Activated CD4-positive, alpha-beta T cell treated with anti-CD3 and anti-CD28 coated beads, Interleukin-2, amount 50 U/mL, for 16 hours (primary cell): ENCODE measurements around the gene VWA2.

Experiments used
- DNase-seq: peaks from one replicate; pipeline ENCODE4 v3.0.0-alpha.2; 2020

VWA2 gene

GRCh38 chr10:114246679-114247305 lies 7.7 kb downstream of the VWA2 start:
- no peak for DNase-seq

- no peak for DNase-seq
Measured at GRCh38 chr10:114250236-114250635, 11.2 kb downstream of the VWA2 start.

GRCh38 chr10:114250716-114251115 lies 11.7 kb downstream of the VWA2 start:
- DNase-seq = no peak

GRCh38 chr10:114252092-114252491 lies 13.0 kb downstream of the VWA2 start:
- DNase-seq = no peak

DNA sequence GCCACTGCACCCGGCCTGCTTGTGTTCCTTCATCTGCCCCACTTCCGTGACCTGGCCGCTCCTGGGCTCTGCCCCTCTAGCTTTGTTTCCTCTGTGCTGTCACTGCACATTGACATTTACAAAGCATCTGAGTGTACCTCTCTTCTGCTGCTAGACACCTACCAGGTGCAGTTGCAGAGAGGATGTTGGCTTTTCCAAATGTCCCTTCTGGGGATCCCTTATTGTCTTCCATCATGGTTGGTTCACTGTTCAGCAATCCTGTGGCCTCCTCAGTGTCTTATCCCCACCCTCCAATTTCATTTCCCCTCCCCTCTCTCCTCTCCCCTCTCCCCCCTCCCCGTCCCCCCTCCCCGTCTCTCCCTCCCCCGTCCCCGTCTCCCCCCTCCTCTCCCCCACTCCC lies 13.8 kb downstream of the VWA2 start:
- DNase-seq = no peak

GRCh38 chr10:114255227-114255626 lies 16.2 kb downstream of the VWA2 start:
- no peak for DNase-seq

DNA sequence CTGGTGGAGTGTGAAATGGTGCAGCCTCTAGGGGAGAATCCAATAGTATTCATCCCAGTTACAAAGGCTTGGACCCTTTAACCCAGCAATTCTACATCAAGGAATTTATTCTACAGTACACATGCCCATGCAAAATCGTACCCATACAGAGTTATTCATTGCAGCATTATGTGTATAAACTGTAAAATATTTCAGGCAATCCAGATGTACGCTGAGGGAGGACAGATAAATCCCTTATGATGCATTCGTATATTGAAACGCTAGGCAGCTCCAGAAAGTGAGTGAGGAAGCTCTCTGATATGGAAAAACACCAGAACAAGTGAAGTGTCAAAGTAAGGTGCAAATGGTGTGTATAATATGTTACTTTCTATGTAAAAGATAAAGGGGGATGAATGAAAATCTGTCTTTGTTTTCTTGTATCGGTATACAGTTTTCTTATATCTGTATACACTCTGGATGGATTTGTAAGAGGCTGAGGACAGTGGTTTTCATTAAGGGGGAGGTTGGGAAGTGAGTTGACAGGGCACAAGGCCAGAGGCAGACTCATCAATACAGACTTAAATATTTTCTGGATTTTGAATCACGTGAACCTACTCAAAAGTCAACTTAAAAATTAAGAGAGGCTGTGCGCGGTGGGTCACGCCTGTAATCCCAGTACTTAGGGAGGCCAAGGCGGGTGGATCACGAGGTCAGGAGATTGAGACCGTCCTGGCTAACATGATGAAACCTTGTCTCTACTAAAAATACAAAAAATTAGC lies 17.1 kb downstream of the VWA2 start:
- DNase-seq = no peak

- no peak for DNase-seq
Measured at GRCh38 chr10:114256822-114257221, 17.8 kb downstream of the VWA2 start.

GRCh38 chr10:114257498-114257897 lies 18.4 kb downstream of the VWA2 start:
- DNase-seq = no peak

DNA sequence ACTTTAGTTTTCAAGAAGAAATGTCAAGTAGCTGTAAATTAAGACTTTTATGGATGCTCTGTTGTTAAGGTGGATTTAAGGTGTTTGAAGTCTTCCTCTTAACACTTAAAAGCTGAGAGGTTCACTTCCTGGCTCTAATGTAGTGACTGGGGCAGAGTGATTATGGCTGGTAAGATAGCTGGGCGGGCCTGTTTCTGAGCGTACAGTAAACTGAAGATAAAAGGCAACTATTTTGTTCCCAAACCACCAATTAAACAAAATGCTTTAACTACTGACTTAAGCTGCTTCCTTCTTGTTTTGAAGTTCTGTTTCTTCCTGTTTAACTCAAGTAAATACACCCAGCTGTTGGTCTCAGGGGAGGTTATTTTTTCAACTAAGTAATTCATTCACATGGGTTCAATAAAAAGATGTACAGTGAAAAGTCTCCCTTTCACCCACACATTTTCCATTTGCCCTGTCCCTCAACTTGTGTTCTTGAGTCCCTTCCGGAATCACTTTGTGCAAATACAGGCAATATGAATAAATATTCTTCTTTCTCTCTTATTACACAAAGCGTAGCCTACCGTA lies 19.3 kb downstream of the VWA2 start:
- no peak for DNase-seq

- no peak for DNase-seq
Measured at GRCh38 chr10:114259824-114260223, 20.8 kb downstream of the VWA2 start.

DNA sequence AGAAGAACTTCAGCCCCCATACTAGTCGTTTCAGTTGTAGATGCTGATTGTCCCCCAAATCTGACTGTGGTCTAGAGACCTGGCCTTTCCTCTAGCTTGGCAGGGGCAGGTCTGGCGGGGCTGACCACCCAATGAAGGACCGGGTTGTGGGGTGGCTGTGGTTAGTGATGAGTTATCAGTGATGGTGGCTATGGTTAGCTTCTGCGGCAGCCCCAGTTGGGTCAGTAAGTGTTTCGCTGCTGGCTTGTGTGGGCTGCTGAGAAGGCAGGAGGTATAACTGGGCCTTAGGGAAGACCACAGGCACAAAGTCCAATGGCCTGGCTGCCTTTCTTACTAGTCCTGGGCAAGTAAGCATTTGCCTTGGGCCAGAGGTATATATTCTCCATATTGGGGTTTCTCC lies 21.3 kb downstream of the VWA2 start:
- no peak for DNase-seq

DNA sequence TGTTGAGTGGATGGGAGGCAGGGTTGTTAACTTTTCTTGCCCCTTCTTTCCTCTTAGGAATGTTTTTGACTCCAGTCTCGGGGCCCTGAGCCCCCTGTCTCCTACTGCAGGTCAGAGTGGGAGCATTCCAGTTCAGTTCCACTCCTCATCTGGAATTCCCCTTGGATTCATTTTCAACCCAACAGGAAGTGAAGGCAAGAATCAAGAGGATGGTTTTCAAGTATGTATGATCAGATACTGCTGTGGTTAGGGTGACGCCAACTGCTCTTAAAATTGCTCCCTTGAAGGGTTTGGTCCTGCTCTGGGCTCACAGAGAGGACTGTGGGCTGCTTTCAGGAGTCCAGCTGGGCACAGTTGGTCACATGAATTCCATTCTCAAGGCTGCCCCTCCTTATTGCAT lies 22.0 kb downstream of the VWA2 start:
- DNase-seq = no peak

DNA sequence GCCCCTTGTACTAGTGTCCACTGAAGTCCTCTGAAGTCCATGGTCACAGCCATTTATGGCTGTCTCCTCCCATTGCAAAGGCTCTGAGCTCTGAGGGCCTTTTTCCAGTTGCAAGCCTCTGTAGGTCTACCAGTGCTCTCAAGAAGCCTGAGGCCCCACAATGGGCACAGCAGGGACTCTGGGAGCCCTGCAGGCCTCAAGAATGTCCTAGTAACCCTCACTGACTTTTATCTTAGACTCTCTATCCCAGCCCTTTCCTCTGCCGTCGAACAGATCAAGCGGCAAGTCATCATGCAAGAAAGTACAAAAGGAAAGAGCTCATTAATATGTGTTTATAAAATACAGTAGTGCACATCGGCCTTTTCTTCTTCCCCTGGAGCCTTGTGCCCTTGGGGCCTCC lies 23.4 kb downstream of the VWA2 start:
- no peak for DNase-seq

DNA sequence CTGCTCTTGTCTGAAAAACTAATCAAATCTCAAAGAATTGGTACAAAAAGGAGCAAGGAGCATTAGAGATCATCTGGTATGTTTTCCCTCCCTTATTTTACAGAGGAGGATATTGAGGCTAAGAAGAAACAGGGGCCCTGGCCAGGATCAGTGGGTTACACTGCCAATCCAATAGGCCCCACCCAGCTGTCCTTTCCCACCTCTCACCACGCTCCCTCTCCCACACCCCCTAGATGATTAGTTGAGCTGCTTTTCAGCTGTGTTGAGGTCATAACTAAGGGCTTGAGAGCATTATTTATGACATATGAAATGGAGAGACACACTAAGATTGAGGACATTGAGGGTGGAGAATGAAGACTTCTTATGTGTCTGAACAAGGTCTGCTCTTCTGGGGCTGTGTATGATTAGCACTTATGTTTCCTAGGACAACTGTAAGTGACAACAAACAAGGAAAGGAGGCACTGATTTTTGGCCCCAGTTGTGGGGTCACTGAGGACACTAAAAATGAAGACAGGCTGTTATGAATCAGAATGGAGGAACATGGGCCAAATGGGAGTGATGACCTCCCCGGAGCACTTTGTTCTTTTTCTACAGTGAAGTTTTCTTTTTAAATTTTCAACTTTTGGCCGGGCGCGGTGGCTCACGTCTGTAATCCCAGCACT lies 26.5 kb downstream of the VWA2 start:
- DNase-seq = no peak

- peak; percentile 7 for DNase-seq
Measured at GRCh38 chr10:114266521-114266920, 27.5 kb downstream of the VWA2 start.

GRCh38 chr10:114271075-114271778 lies 32.2 kb downstream of the VWA2 start:
- DNase-seq = no peak

DNA sequence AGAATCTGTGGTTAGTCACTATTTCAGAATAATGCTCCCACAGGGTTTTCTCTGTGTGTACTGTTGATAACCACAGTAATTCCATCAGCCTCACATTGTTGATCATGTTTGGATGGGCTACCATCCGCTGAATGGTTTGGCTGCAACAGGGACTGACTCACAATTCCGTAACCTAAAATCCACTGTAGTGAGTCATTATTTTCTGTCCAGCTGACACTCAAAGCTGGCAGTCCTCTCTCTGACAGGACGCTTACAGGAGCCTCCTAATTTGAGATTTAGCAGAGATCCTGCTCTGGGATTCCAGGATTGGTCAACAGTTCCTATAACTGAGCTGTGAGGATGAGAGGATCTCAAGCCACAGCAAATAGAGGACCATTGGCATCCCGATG lies 32.7 kb downstream of the VWA2 start:
- no peak for DNase-seq

DNA sequence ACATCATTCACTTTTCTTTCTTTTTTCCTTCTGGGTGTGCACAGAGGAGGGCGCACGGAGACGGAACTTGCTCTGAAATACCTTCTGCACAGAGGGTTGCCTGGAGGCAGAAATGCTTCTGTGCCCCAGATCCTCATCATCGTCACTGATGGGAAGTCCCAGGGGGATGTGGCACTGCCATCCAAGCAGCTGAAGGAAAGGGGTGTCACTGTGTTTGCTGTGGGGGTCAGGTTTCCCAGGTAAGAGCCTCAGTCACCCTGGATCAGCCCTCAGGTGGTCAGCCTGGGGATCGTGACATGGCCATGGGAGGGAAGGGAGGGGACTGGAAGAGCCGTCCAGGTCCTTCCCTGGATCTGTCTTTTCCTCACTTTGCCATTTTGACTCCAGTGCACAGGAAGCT lies 33.6 kb downstream of the VWA2 start:
- no peak for DNase-seq

- DNase-seq = no peak
Measured at GRCh38 chr10:114273910-114274309, 34.9 kb downstream of the VWA2 start.

DNA sequence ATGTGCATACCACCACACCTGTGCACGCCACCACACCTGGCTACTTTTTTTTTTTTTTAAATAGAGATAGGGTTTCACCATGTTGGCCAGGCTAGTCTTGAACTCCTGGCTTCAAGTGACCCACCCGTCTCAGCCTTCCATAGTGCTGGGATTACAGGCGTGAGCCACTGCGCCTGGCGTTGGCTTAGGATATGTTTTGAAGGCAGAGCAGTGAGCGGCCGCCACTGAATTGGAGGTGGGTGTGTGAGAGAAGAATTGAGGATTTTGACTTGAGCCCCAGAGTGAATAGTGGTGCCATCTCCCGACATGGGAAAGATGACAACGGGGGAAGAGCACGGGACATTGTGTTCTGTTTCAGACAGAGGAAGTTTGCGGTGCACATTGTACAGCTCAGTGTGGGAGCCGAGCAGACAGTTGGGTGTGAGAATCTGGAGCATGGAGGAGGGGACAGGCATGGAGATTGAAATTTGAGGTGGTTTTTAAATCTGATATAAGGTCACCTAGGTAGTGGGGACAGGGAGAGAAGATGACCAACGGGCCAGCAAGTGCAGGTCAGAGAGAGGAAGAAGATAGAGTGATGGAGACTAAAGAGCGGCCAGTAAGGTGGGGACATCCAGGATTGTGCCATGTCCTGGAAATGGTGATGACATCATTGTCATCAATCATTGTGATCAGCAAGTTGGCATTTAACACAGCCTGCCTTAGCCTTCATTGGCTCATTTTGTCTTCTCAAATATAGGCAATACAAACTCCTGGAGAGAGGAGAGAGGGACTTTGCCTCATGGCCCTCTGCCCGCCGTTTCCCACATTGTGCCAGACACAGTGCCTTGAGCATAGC lies 35.8 kb downstream of the VWA2 start:
- DNase-seq = no peak

- DNase-seq = no peak
Measured at GRCh38 chr10:114276066-114276465, 37.0 kb downstream of the VWA2 start.
